CD4-positive, alpha-beta T cell treated with Interferon gamma for 1 hour (primary cell): ENCODE data around the gene OR2B2.

Source experiments
- DNase-seq: peaks from one replicate; pipeline ENCODE4 v3.0.0-alpha.2; 2020

The OR2B2 gene

GRCh38 chr6:27866357-27867050, 45.7 kb downstream of the OR2B2 start:
- peak; percentile 42 for DNase-seq

GRCh38 chr6:27865850-27866356, 46.3 kb downstream of the OR2B2 start:
- no peak for DNase-seq

GRCh38 chr6:27864906-27865849, 47.0 kb downstream of the OR2B2 start:
- DNase-seq = peak; percentile 80

- peak; percentile 10 for DNase-seq
These were observed 48.0 kb downstream of the OR2B2 start for GRCh38 chr6:27863962-27864905.

- no peak for DNase-seq
These were observed 49.7 kb downstream of the OR2B2 start for GRCh38 chr6:27862396-27863066.

GRCh38 chr6:27861861-27862260, 50.3 kb downstream of the OR2B2 start:
- no peak for DNase-seq

- no peak for DNase-seq
These were observed 50.8 kb downstream of the OR2B2 start for GRCh38 chr6:27861276-27861840.
